ACHN (cell line): ENCODE data around the gene PKN2.
"Not testable (repeated sequence)": the region's sequence is repeated elsewhere in the genome, so short reads cannot be mapped to it uniquely, and the experiment has no call there.

Experiments used
- DNase-seq: peaks from one replicate; pipeline ENCODE4 v3.0.0-alpha.2; 2015
- in situ Hi-C: cut with HindIII; loops from 2 replicates; pipeline ENCODE4 v1.10.0; 2017; ENCODE audit warnings: low sequenced_read_pairs, low pct_ligation_motif_present, low pct_unique_long_range_greater_than_20kb

Gene PKN2

GRCh38 chr1:88773540-88774150, 89.6 kb downstream of the PKN2 start:
- peak; percentile 57 for DNase-seq
- in situ Hi-C loops: no loop called here

- DNase-seq: no peak
- in situ Hi-C loops: no loop called here
These were observed 90.1 kb downstream of the PKN2 start for GRCh38 chr1:88774151-88774556.

- no peak for DNase-seq
- in situ Hi-C loops: no loop called here
These were observed 93.6 kb downstream of the PKN2 start for GRCh38 chr1:88777604-88778149.

GRCh38 chr1:88779880-88780279, 95.8 kb downstream of the PKN2 start:
- in situ Hi-C loops: no loop called here
- DNase-seq: no peak

GRCh38 chr1:88780485-88780884, 96.4 kb downstream of the PKN2 start:
- in situ Hi-C loops: no loop called here
- no peak for DNase-seq

- in situ Hi-C loops: no loop called here
- no peak for DNase-seq
These were observed 99.1 kb downstream of the PKN2 start for GRCh38 chr1:88783145-88783544.

GRCh38 chr1:88784551-88784950, 100.5 kb downstream of the PKN2 start:
- no peak for DNase-seq
- in situ Hi-C loops: no loop called here

GRCh38 chr1:88787023-88787903, 103.2 kb downstream of the PKN2 start:
- in situ Hi-C loops: no loop called here
- DNase-seq: no peak

- in situ Hi-C loops: no loop called here
- no peak for DNase-seq
These were observed 107.1 kb downstream of the PKN2 start for GRCh38 chr1:88791192-88791591.

GRCh38 chr1:88799491-88799890, 115.4 kb downstream of the PKN2 start:
- in situ Hi-C loops: no loop called here
- no peak for DNase-seq

GRCh38 chr1:88800382-88801051, 116.4 kb downstream of the PKN2 start:
- in situ Hi-C loops: no loop called here

GRCh38 chr1:88801575-88802208, 117.6 kb downstream of the PKN2 start:
- peak; percentile 2 for DNase-seq
- in situ Hi-C loops: no loop called here

More at GRCh38 chr1:88800382-88801051, 116.4 kb downstream of the PKN2 start:
- peak; percentile 50 for DNase-seq

GRCh38 chr1:88802404-88802803, 118.3 kb downstream of the PKN2 start:
- in situ Hi-C loops: no loop called here

GRCh38 chr1:88802950-88803349, 118.9 kb downstream of the PKN2 start:
- in situ Hi-C loops: no loop called here

More at GRCh38 chr1:88802404-88802803, 118.3 kb downstream of the PKN2 start:
- no peak for DNase-seq

GRCh38 chr1:88803444-88803843, 119.4 kb downstream of the PKN2 start:
- in situ Hi-C loops: no loop called here
- DNase-seq: no peak

More at GRCh38 chr1:88802950-88803349, 118.9 kb downstream of the PKN2 start:
- DNase-seq: no peak

GRCh38 chr1:88812366-88812765, 128.3 kb downstream of the PKN2 start:
- in situ Hi-C loops: no loop called here
- no peak for DNase-seq

GRCh38 chr1:88813471-88813870, 129.4 kb downstream of the PKN2 start:
- no peak for DNase-seq
- in situ Hi-C loops: no loop called here

GRCh38 chr1:88819642-88820041, 135.6 kb downstream of the PKN2 start:
- DNase-seq, in situ Hi-C loops: not testable (repeated sequence)

- in situ Hi-C loops: no loop called here
- no peak for DNase-seq
These were observed 141.6 kb downstream of the PKN2 start for GRCh38 chr1:88825721-88826120.
